NCI-H1105 (cell line): ENCODE data around the gene SLC22A31.
A peak's percentile ranks its signal among the peaks of the same experiment; 100 is the strongest.
"Not testable (repeated sequence)": the region's sequence is repeated elsewhere in the genome, so short reads cannot be mapped to it uniquely, and the experiment has no call there.

ENCODE experiments used
- DNase-seq: peaks from one replicate; lab custom pipeline; 2025; lab: John Stamatoyannopoulos, UW

SLC22A31 gene

DNA sequence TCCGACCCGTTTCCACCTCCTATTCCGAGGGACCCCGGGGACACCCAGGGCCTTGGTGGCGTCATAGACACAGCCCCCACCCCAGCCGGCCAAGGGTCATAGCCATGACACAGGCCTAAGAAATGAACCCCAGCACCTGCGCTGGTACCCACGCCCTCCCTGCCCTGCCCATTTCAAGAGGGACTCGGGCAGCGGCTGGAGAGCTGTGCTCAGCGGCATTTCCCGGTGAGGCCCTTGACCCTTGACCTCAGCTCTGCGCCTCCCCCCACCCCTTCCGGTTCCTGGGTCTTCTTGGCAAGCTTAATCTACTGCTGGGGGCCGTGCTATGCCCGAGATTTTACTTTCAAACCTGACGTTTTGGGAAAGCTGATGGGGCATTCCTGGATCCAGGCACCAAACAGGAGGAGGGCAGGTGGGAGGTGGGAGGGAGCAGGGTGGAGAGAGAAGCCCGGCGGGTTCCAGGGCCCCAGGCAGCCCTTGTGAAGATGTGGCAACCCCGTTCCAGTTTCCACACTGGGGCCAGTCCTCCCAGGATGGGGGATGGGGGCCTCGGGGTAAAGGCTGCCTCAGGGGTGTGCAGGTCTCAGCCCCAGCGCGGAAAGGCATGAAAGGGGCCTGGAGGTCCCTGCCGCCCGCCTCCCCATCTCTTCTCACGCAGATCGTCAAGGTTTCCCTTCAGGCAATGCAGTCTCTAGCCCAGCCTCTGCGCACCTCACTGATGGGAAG, at the start of gene SLC22A31:
SLC22A31 (minus strand) TSS at position 414 of the 726 bp plus-strand sequence; CDS start at position 378, 36 bp downstream.
- DNase-seq, result no peak

- no peak for DNase-seq
Observed at GRCh38 chr16:89248196-89248982, 48.1 kb upstream of the SLC22A31 start.

DNA sequence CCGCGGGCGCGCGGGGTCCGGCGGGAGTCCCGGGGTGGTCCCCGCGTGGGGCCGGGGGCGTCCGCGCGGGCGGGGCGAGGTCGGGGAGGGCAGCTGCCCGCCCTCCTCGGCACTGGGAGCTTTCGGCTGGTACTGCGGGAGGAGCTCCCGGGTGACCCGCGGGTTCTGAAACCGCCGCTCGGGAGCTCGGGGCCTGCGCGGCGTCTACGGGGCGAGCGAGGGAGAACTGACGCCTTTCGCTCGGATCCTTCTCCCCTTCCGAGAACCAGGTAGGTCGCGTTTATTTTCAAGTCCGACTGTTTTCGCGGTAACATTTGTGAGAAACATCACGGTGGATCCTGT, 47.4 kb upstream of the SLC22A31 start:
- not testable (repeated sequence) for DNase-seq

DNA sequence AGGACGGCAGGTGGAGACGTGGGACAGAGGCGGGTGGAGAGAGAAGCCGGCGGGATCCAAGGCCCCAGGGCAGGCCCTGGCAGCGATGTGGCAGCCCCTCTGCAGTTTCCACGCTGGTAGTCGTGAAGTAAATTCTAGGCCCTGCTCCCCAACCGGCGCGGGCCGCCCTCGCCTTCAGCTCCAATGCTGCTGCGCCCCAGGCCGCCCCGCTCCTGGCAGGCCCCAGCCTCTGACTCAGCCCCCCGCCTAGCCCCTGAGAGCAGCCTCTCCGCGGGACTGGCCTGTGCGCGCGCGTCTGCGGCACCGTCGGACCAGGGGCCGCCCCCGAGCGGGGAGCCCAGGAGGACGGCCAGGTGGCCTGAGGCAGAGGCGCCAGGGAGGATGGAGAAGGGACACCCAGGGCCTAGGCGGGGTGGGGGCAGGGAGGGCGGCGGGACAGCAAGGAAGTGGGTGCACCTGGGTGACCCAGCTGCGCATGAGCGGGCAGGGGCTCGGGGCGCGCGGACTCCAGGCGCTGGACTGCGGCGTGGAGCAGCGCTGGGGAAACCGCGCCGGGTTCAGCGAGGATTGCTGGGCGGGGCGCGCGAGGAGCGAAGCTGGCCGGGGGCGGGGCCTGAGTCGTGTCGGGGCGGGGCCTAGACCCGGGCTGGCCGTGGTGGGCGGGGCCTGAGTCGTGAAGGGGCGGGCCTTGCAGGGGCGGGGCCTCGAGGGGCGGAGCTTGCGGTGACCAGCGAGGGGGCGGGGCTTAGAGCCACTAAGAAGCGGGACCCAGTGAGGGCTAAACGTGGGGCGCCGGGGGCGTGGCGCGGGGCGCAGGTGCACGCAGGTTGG, 46.8 kb upstream of the SLC22A31 start:
- DNase-seq, result no peak

DNA sequence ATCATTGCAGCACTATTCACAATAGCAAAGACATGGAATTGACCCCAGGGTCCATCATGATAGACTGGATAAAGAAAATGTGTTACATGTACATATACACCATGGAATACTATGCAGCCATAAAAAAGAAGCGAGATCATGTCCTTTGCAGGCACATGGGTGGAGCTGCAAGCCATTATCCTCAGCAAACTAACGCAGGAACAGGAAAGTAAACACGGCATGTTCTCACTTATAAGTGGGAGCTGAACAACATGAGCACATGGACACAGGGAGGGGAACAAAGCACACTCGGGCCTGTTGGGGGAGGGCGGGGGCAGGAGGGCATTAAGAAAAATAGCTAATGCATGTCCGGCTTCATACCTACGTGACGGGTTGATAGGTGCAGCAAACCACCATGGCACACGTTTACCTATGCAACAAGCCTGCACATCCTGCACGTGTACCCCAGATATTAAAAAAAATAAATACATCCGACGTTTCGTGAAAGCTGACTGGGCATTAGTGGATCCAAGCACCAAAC, 46.1 kb upstream of the SLC22A31 start:
- no peak for DNase-seq

DNA sequence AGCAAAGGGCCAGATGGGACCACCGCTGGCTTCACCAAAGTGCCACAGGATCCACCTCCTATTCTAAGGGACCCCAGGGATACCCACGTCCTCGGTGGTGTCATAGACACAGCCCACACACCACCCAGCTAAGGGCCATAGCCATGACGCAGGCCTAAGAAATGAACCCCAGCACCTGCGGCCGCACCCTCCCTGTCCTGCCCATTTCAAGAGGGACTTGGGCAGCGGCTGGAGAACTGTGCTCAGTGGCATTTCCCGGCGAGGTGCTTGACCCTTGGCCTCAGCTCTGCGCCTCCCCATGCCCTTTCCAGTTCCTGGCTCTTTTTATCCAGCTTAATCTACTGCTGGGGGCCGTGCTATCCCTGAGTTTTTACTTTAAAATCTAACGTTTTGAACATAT, 44.4 kb upstream of the SLC22A31 start:
- DNase-seq, result no peak

DNA sequence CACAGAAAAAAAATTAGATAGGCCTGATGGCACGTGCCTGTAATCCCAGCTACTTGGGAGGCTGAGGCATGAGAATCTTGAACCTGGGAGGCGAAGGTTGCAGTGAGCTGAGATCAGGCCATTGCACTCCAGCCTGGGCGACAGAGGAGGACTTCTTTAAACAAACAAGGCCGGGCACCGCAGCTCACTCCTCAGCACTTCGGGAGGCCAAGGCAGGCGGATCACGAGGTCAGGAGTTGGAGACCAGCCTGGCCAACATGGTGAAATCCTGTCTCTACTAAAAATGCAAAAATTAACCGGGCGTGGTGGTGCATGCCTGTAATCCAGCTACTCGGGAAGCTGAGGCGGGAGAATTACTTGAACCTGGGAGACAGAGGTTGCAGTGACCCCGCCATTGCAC, 43.9 kb upstream of the SLC22A31 start:
- not testable (repeated sequence) for DNase-seq

GRCh38 chr16:89243664-89244063, 43.3 kb upstream of the SLC22A31 start:
- no peak for DNase-seq

DNA sequence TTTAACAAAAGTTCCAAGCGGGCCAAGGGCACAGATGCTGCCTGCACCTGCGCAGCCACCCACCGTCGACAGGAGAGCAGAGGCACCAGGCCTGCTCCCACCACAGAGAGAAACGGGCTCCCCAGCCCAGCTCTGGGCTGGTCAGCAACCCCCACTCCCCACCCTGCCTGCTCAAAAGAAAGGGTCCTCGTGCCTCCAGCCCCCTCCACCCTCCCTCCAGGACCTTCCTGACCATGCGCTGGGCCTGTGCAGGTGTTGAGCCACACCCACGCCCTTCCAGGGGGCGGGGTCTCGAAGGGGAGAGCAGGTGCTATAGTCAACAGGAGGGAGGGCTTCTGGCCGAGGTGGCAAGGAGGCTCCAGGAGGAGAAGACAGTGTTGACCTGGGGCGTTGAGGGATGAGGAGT, 42.5 kb upstream of the SLC22A31 start:
- no peak for DNase-seq

- no peak for DNase-seq
Observed at GRCh38 chr16:89241187-89242007, 41.1 kb upstream of the SLC22A31 start.

- no peak for DNase-seq
Observed at GRCh38 chr16:89237733-89238132, 37.4 kb upstream of the SLC22A31 start.

GRCh38 chr16:89233678-89234490, 33.5 kb upstream of the SLC22A31 start:
- no peak for DNase-seq

GRCh38 chr16:89232107-89232506, 31.8 kb upstream of the SLC22A31 start:
- DNase-seq, result no peak

DNA sequence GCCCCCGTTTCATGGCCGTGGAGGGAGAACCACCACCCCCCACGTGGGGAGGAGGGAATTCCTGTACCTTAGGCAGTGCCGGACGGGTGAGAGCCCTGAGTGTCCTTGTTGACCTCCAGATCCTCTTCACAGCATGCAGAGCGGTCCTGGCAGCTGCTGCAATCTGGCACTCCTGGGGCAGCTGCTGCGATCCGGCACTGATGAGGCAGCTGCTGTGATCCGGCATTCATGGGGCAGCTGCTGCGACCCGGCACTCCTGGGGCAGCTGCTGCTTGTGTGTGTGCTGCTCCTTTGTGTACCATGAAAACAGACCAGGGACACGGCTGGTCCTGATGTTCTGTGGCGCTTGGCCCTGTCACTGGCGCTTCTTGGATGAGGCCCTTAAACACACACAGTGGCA, 29.9 kb upstream of the SLC22A31 start:
- no peak for DNase-seq

DNA sequence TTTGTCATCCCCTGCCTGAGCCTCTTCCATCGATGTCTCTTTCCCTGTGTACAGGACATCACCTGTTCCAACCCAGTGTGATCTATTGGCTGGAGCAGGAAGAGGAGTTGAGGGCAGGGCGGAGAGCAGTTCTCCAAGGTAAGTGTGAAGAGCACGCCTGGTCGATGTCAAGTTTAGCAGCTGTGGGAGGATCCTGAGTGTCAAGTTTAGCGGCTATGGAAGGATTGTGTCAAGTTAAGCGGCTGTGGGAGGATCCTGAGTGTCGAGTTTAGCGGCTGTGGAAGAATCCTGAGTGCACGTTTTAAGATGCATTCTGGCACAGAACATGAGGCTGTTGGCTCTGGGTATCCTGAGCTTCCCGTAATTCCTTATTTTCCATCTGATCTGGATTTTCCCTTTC, 24.3 kb upstream of the SLC22A31 start:
- DNase-seq, result no peak

DNA sequence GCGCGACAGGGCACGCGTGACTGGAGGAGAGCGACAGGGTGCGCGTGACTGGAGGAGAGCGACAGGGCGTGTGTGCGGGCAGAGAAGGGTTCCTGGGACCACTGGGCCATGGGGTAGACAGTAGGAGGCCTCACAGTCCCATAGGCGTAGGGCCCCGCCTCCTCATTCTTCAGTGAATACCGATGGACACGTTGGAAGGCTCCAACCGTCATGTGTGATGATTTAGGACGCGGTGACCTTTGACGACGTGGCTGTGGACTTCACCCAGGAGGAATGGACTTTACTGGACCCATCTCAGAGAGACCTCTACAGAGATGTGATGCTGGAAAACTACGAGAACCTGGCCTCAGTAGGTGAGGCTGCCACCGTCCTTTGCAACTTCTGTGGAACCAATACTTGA, 22.6 kb upstream of the SLC22A31 start:
- no peak for DNase-seq

- DNase-seq, result no peak
Observed at GRCh38 chr16:89221604-89222003, 21.3 kb upstream of the SLC22A31 start.

- DNase-seq, result no peak
Observed at GRCh38 chr16:89219365-89219764, 19.0 kb upstream of the SLC22A31 start.

DNA sequence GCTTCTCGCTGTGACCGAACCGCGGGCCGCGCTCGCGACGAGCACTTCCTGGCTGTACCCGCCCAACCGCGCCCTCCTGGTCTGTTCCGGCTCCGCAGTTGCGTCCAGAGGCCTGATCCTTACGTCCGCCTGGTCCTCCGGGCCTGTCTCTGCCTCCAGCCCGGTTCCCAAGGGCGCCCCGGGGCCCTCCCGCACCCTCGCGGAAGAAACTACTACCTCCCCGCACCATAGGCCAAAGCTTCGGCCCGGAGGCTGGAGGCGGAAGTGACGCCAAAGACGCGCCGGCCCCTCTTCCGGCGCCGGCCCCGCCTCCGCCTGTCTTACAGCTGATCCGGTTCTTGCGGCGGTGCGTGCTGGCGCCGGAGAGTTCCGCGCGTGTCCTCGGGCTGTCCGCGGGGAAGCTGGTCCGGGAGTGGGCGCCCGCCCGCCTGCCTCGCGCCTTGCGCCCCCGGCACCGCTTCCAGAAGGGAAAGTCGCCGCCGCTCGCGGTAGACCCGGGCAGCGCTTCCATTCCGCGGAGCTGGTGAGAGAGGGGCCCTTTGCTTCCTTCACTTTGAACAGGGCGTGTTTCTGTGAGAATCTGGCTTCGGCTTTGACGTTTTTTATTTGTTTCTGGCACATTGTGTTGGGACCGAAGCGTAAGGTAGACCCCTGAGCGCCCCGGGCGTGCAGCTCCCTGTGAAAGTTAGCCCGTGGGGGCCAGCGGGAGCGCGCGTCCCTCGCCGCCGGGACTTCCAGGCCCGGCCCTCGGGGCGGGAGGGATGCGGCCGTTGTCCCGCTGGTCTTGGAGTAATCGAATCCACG, 17.3 kb upstream of the SLC22A31 start, which contains the start of gene ZNF778:
ZNF778 (plus strand) TSS at position 316 of the 804 bp plus-strand sequence. CDS start 3,425 bp downstream, outside the sequence.
- peak; percentile 46 for DNase-seq

DNA sequence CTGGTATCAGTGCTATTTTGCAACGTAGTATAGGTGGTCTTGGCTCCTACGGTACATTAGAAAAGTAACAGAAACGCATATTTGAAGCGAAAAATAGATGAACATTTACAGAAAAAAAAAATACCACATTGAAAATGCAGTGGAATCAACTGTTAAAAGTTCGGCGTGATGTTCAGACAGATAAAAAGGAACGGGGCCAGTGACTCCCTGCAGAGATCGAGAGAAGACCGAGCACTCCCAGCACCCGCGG, 16.7 kb upstream of the SLC22A31 start:
- no peak for DNase-seq
